ENCODE measurements around the gene KIF1B. TPM values are rescaled to one million over a fixed set of nuclear protein-coding genes. Genes with fewer than 3 reads are reported as not detected.

KIF1B gene
- total and polyA plus RNA-seq, 10 of the 15 experiments (the other 5 are each of a cell fraction or from before 2014, with no cell fraction given) = 2.1 to 16.5 (median 8.7) TPM

GRCh38 chr1:10265900-10266299 is 55.5 kb downstream of the KIF1B start (continued):
- TF ChIP-seq EP300 (IDR thresholded peaks at IDR 0.05; ENCODE audit: borderline replicate concordance in 1 of 2, control insufficient read depth in 1 of 2, low read depth in 2 of 2, low read length in 2 of 2) (no peak), STAT1 (conservative IDR thresholded peaks at IDR 0.05) (no peak), NFIC (IDR thresholded peaks at IDR 0.05; ENCODE audit: low read depth, low read length) (no peak), CBX5 (IDR thresholded peaks at IDR 0.05; ENCODE audit: low read depth) (no peak)

DNA sequence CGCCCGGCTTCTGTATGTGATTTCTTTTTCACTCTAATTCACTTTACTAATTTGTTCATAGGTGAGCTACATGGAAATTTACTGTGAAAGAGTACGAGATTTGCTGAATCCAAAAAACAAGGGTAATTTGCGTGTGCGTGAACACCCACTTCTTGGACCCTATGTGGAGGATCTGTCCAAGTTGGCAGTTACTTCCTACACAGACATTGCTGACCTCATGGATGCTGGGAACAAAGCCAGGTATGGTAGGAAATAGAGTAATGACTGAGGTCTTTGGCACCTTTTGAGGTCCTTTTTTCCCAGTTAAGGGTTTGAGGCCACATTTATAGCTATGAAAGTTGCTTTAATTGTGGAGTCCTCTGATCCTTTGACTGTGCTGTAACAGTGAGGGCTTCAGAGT is 56.9 kb downstream of the KIF1B start:
- BruUV-seq (replicated peaks) = no TSS peak
- H3K4me3 ChIP-seq = no peak overlapping the region
- ChIA-PET RAD21 (ENCODE audit: unreplicated experiment) (interaction anchor here (0.8 kb wide), 1 partner anchor 29 kb away, joined by 3 read pairs; no protein-coding TSS in a partner anchor), CTCF (no interaction called here), POLR2A (interaction anchor here (0.6 kb wide), 1 partner anchor 640 kb away, joined by 3 read pairs; no protein-coding TSS in a partner anchor), SMC1A (ENCODE audit: uncharacterized antibody, unreplicated experiment) (interaction anchor here (1.2 to 1.9 kb wide), 3 partner anchors 10 to 46 kb away, joined by 3 to 7 read pairs (median 5); no protein-coding TSS in a partner anchor)
- no peak overlapping the region for H3K4me2 ChIP-seq (ENCODE audit: control insufficient read depth, insufficient read depth)
- H3K27me3 ChIP-seq (replicated peaks in 1 of 2; ENCODE audit: control insufficient read depth in 2 of 2, insufficient read depth in 2 of 2, low read length in 1 of 2) = no peaks in the 10 kb centered on the region
- H3K27ac ChIP-seq (ENCODE audit: control insufficient read depth, insufficient read depth) = no peak overlapping the region
- H4K20me1 ChIP-seq (ENCODE audit: control insufficient read depth, insufficient read depth) = no peaks in the 10 kb centered on the region
- no peaks in the 10 kb centered on the region for H3K36me3 ChIP-seq (ENCODE audit: control insufficient read depth in 2 of 2, insufficient read depth in 2 of 2, low read length in 1 of 2)
- no peak for ATAC-seq
- no peaks in the 10 kb centered on the region for H3K9me3 ChIP-seq (replicated peaks; ENCODE audit: control insufficient read depth, insufficient read depth, low read length)
- H2AFZ ChIP-seq (ENCODE audit: control insufficient read depth, low read depth, low read length) = no peak overlapping the region
- no peak for DNase-seq (ENCODE audit: low read depth, low spot score)
- FAIRE-seq = no peak
- no peaks in the 10 kb centered on the region for H3K4me1 ChIP-seq (ENCODE audit: control insufficient read depth, insufficient read depth, low read length)
- no peak overlapping the region for H3K9ac ChIP-seq (ENCODE audit: control insufficient read depth, insufficient read depth, low read length)
- in situ Hi-C loops (cut with MboI) = no loop called here
- no peaks in the 10 kb centered on the region for H3K79me2 ChIP-seq (ENCODE audit: control insufficient read depth, insufficient read depth, low read length)
- intact Hi-C loops (cut with micrococcal nuclease; ENCODE audit: unreplicated experiment) = no loop called here
- 98% methylated on average over 5 of the region's 5 CpGs for WGBS (ENCODE audit: insufficient coverage, insufficient replicate concordance, low lambda C conversion rate, missing lambda C conversion rate)
- TF ChIP-seq, protein P1, sequence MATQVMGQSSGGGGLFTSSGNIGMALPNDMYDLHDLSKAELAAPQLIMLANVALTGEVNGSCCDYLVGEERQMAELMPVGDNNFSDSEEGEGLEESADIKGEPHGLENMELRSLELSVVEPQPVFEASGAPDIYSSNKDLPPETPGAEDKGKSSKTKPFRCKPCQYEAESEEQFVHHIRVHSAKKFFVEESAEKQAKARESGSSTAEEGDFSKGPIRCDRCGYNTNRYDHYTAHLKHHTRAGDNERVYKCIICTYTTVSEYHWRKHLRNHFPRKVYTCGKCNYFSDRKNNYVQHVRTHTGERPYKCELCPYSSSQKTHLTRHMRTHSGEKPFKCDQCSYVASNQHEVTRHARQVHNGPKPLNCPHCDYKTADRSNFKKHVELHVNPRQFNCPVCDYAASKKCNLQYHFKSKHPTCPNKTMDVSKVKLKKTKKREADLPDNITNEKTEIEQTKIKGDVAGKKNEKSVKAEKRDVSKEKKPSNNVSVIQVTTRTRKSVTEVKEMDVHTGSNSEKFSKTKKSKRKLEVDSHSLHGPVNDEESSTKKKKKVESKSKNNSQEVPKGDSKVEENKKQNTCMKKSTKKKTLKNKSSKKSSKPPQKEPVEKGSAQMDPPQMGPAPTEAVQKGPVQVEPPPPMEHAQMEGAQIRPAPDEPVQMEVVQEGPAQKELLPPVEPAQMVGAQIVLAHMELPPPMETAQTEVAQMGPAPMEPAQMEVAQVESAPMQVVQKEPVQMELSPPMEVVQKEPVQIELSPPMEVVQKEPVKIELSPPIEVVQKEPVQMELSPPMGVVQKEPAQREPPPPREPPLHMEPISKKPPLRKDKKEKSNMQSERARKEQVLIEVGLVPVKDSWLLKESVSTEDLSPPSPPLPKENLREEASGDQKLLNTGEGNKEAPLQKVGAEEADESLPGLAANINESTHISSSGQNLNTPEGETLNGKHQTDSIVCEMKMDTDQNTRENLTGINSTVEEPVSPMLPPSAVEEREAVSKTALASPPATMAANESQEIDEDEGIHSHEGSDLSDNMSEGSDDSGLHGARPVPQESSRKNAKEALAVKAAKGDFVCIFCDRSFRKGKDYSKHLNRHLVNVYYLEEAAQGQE (IDR thresholded peaks at IDR 0.05; ENCODE audit: low read depth, low read length) = no peak
- TF ChIP-seq, protein P2, sequence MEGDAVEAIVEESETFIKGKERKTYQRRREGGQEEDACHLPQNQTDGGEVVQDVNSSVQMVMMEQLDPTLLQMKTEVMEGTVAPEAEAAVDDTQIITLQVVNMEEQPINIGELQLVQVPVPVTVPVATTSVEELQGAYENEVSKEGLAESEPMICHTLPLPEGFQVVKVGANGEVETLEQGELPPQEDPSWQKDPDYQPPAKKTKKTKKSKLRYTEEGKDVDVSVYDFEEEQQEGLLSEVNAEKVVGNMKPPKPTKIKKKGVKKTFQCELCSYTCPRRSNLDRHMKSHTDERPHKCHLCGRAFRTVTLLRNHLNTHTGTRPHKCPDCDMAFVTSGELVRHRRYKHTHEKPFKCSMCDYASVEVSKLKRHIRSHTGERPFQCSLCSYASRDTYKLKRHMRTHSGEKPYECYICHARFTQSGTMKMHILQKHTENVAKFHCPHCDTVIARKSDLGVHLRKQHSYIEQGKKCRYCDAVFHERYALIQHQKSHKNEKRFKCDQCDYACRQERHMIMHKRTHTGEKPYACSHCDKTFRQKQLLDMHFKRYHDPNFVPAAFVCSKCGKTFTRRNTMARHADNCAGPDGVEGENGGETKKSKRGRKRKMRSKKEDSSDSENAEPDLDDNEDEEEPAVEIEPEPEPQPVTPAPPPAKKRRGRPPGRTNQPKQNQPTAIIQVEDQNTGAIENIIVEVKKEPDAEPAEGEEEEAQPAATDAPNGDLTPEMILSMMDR (IDR thresholded peaks at IDR 0.05 in 2 of 3, conservative IDR thresholded peaks at IDR 0.05 in 1 of 3; ENCODE audit: control insufficient read depth in 2 of 3, extremely low read depth in 1 of 3, insufficient read depth in 1 of 3, low read depth in 3 of 3, low read length in 3 of 3) = no peak
- TF ChIP-seq KLF5 (IDR thresholded peaks at IDR 0.05; ENCODE audit: partially characterized antibody) (no peak), RELB (IDR thresholded peaks at IDR 0.05; ENCODE audit: low read depth) (no peak), TCF7 (IDR thresholded peaks at IDR 0.05; ENCODE audit: borderline replicate concordance) (no peak), CBX3 (IDR thresholded peaks at IDR 0.05; ENCODE audit: borderline replicate concordance, low read depth) (no peak), KDM1A (IDR thresholded peaks at IDR 0.05; ENCODE audit: borderline replicate concordance) (no peak)
